ENCODE results near the gene UCK2.

UCK2 gene

GRCh38 chr1:165858364-165858823, 31.0 kb downstream of the UCK2 start:
- no peak overlapping the region for H3K4me3 ChIP-seq (replicated peaks in 1 of 2; ENCODE audit: low read depth in 2 of 2, low read length in 2 of 2)
- TF ChIP-seq, protein P1, sequence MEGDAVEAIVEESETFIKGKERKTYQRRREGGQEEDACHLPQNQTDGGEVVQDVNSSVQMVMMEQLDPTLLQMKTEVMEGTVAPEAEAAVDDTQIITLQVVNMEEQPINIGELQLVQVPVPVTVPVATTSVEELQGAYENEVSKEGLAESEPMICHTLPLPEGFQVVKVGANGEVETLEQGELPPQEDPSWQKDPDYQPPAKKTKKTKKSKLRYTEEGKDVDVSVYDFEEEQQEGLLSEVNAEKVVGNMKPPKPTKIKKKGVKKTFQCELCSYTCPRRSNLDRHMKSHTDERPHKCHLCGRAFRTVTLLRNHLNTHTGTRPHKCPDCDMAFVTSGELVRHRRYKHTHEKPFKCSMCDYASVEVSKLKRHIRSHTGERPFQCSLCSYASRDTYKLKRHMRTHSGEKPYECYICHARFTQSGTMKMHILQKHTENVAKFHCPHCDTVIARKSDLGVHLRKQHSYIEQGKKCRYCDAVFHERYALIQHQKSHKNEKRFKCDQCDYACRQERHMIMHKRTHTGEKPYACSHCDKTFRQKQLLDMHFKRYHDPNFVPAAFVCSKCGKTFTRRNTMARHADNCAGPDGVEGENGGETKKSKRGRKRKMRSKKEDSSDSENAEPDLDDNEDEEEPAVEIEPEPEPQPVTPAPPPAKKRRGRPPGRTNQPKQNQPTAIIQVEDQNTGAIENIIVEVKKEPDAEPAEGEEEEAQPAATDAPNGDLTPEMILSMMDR (IDR thresholded peaks at IDR 0.05; ENCODE audit: low read depth, low read length): no peak
- DNase-seq (ENCODE audit: low read depth in 2 of 2): no peak

DNA sequence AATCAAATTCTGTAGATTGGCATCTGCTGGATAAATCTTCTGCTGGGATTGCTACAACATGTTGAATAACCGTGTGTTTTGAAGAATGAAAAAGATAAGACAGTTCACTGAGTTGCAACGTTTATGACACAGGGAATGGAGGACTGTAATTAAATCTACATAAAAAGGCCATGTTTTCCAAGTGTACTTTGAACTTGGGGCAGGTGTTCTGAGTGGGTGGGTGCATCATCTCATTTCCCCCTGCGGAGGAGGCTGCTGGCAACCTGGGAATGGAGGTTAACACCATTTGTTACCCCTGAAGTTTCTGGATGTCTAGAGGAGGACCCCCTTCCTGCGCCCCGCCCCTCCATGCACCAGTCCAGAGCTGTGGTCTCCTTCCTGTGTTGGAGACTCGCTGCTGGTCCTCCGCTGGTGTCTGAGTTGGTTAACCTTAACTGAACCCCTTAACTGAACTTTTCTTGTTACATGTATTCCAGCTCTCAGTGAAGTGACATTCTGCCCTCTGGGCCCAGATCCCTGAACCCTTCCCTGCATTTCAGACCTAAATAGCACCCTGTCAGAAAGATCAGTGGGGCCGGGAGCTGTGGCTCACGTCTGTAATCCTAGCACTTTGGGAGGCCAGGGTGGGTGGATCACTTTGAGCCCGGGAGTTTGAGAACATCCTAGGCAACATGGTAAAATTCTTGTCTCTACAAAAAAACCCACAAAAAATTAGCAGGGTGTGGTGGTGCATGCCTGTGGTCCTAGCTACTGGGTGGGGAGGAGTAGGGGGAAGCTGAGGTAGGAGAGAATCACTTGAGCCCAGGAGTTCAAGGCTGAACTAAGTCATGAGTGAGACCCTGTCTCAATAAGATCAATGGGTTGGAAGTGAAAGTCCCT, 31.8 kb downstream of the UCK2 start:
- TF ChIP-seq, protein P1 (IDR thresholded peaks at IDR 0.05; ENCODE audit: low read depth, low read length): no peak
- no peak for DNase-seq (ENCODE audit: low read depth in 2 of 2)
- no peak overlapping the region for H3K4me3 ChIP-seq (replicated peaks in 1 of 2; ENCODE audit: low read depth in 2 of 2, low read length in 2 of 2)

DNA sequence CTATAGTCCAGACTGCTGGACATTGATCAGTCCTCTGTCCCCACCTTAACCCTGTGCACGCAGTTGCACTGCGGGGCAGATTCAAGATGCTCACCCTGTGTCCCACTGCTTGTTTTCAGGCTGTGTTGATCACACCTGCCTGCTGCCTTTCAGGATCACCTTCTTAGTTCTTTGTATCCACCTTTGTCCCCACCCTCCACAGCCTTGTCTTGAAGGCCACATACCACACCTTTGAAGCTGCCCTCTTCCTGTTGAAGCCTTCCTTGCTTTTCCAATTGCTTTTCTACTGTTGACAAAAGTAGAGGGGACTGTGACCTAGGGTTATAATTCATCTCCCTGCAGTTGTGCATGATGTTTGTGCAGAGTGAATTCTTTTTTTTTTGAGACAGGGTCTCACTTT, 32.7 kb downstream of the UCK2 start:
- DNase-seq (ENCODE audit: low read depth in 2 of 2): no peak
- TF ChIP-seq, protein P1 (IDR thresholded peaks at IDR 0.05; ENCODE audit: low read depth, low read length): no peak
- H3K4me3 ChIP-seq (replicated peaks in 1 of 2; ENCODE audit: low read depth in 2 of 2, low read length in 2 of 2): no peak overlapping the region

DNA sequence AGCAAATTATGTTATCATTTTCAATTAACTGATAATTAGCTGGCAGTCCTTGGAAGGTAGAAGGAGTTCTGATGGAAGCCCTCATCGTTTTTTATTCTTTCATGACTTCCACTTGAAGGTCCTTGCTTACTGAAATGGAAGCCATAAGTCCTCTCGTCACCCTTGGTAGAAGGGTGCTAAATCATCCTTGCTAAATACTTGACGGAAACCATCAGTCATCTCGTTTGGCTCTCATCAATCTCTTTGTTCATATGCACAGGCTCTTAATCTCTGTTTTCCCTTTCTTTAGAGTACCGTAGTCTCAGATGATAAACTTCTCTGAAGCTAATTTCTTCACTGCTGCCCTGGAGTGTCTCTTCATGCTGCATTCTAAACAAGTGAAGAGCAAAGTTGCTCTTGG, 34.5 kb downstream of the UCK2 start:
- no peak for DNase-seq (ENCODE audit: low read depth in 2 of 2)
- TF ChIP-seq, protein P1 (IDR thresholded peaks at IDR 0.05; ENCODE audit: low read depth, low read length): no peak
- no peak overlapping the region for H3K4me3 ChIP-seq (replicated peaks in 1 of 2; ENCODE audit: low read depth in 2 of 2, low read length in 2 of 2)

- H3K4me3 ChIP-seq (replicated peaks in 1 of 2; ENCODE audit: low read depth in 2 of 2, low read length in 2 of 2): no peak overlapping the region
- TF ChIP-seq, protein P1 (IDR thresholded peaks at IDR 0.05; ENCODE audit: low read depth, low read length): no peak
- DNase-seq (ENCODE audit: low read depth in 2 of 2): no peak
Observed at GRCh38 chr1:165862448-165862847, 35.0 kb downstream of the UCK2 start.

DNA sequence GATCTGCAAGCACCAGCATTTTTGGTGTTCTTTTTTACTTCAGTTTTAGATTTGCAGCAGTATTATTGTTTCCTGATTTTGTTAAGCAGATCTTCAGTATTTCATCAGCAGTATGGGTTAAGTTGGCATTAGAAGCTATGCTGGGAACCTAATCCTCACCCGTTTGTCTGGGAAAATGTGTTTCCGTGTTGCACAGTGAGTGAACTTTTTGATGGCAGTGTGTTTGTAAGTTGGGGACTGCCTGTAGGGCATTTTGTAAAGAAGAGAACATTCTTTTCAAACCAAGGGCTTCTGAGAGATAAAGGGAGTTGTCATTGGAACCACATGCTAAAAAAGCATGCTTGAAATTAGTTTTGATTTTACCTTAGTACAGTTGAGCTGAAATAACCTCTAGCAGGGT, 35.9 kb downstream of the UCK2 start:
- no peak overlapping the region for H3K4me3 ChIP-seq (replicated peaks in 1 of 2; ENCODE audit: low read depth in 2 of 2, low read length in 2 of 2)
- TF ChIP-seq, protein P1 (IDR thresholded peaks at IDR 0.05; ENCODE audit: low read depth, low read length): no peak
- no peak for DNase-seq (ENCODE audit: low read depth in 2 of 2)

Data from cardiac fibroblast (primary cell).